HAP-1 (cell line): ENCODE data around the gene SEMA3F.

ENCODE experiments used
- DNase-seq, 2 experiments: peaks; one replicate each; pipeline ENCODE4 v3.0.0-alpha.2; 2016 to 2020; ENCODE audit warnings: low spot score in 2 of 2
- H3K27me3 ChIP-seq: fragments of 250-450 bp; sonication (Bioruptor Pico); 2 replicates; pipeline ENCODE4 v1.5.1; 2020; ENCODE audit warnings: low read depth, mild to moderate bottlenecking, moderate library complexity
- H3K36me3 ChIP-seq: fragments of 250-450 bp; sonication (Bioruptor Pico); replicated peaks from 2 replicates; pipeline ENCODE4 v1.5.1; 2020; ENCODE audit warnings: mild to moderate bottlenecking
- H3K4me1 ChIP-seq: fragments of 250-450 bp; sonication (Bioruptor Pico); 2 replicates; pipeline ENCODE4 v1.5.1; 2020; ENCODE audit warnings: mild to moderate bottlenecking
- H3K4me3 ChIP-seq: fragments of 250-450 bp; sonication (Bioruptor Pico); 2 replicates; pipeline ENCODE4 v1.5.1; 2020; ENCODE audit warnings: mild to moderate bottlenecking, moderate library complexity
- H3K9me3 ChIP-seq: fragments of 250-450 bp; sonication (Bioruptor Pico); 2 replicates; pipeline ENCODE4 v1.5.1; 2020; ENCODE audit warnings: mild to moderate bottlenecking, moderate library complexity
- in situ Hi-C: fragments of 300-500 bp; cut with MboI; formaldehyde crosslinking; loops from 3 replicates; pipeline ENCODE4 v1.14.3; 2020; ENCODE audit warnings: low sequenced_read_pairs, inconsistent platforms, mixed read lengths

Gene SEMA3F

GRCh38 chr3:50138266-50139200, 16.6 kb upstream of the SEMA3F start:
- in situ Hi-C loops = no loop called here
- Histone ChIP-seq H3K4me3 (no peak overlapping the region), H3K9me3 (no peaks in the 10 kb centered on the region), H3K36me3 (no peaks in the 10 kb centered on the region), H3K4me1 (no peaks in the 10 kb centered on the region), H3K27me3 (peaks cover 3% of the 10 kb centered on the region; the same call in 1 of the 2 replicates)
- DNase-seq = no peak

DNA sequence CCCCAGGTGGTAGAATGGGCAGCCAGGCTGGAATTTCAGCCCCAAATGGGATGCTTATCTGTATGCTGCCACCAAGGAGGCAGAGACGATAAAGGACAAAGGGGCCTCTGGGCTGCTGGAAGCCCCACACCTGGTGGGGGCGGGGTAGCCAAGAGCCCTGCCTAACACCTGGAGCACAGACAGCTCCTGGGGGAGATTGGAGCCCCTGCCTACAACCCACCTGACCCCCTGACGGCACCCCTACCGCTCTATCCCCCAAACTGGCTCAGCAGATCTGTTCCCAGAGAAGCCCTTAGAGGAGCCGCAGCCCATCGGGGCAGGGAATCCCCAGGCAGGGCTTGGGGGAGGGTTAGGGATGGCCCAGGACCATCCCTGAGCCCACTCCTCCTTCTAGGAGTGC, 15.8 kb upstream of the SEMA3F start:
- no peaks in the 10 kb centered on the region for H3K9me3 ChIP-seq
- no peaks in the 10 kb centered on the region for H3K4me1 ChIP-seq
- no peak for DNase-seq
- no peaks in the 10 kb centered on the region for H3K36me3 ChIP-seq
- peaks cover 3% of the 10 kb centered on the region; the same call in 1 of the 2 replicates for H3K27me3 ChIP-seq
- in situ Hi-C loops = no loop called here
- no peak overlapping the region for H3K4me3 ChIP-seq

GRCh38 chr3:50139718-50140423, 15.3 kb upstream of the SEMA3F start:
- Histone ChIP-seq H3K4me1 (no peaks in the 10 kb centered on the region), H3K27me3 (peaks cover 3% of the 10 kb centered on the region; the same call in 1 of the 2 replicates), H3K9me3 (no peaks in the 10 kb centered on the region), H3K4me3 (no peak overlapping the region), H3K36me3 (no peaks in the 10 kb centered on the region)
- DNase-seq = no peak
- in situ Hi-C loops = no loop called here

GRCh38 chr3:50140990-50141389, 14.1 kb upstream of the SEMA3F start:
- H3K9me3 ChIP-seq = no peaks in the 10 kb centered on the region
- no peak for DNase-seq
- H3K4me1 ChIP-seq = no peaks in the 10 kb centered on the region
- H3K36me3 ChIP-seq = no peaks in the 10 kb centered on the region
- in situ Hi-C loops = no loop called here
- H3K27me3 ChIP-seq = peaks cover 3% of the 10 kb centered on the region; the same call in 1 of the 2 replicates
- H3K4me3 ChIP-seq = no peak overlapping the region

- no peak for DNase-seq
- H3K27me3 ChIP-seq = no peaks in the 10 kb centered on the region
- no peaks in the 10 kb centered on the region for H3K4me1 ChIP-seq
- in situ Hi-C loops = no loop called here
- no peaks in the 10 kb centered on the region for H3K9me3 ChIP-seq
- H3K36me3 ChIP-seq = no peaks in the 10 kb centered on the region
- H3K4me3 ChIP-seq = no peak overlapping the region
Measured at GRCh38 chr3:50146316-50146901, 8.7 kb upstream of the SEMA3F start.

DNA sequence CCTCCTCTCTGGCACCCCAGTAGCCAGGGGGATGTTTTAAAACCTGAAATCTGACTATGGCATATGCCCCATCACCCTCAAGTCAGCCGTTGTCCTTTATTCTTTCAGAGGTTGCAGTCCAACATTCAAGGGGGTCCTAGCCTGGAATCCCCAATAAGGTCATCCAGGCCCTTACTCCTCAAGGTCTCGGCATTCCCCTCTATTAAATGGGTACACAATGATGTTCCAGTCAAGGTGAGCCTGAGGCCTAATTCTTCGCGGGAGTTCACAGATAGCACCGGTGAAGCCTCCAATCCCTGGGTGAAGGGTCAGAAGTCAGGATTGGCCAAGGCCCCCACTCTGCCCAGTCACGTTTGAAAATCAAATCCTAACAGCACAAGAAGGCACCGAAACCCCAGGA, 8.1 kb upstream of the SEMA3F start:
- in situ Hi-C loops = no loop called here
- DNase-seq = no peak
- no peaks in the 10 kb centered on the region for H3K27me3 ChIP-seq
- no peaks in the 10 kb centered on the region for H3K4me1 ChIP-seq
- no peaks in the 10 kb centered on the region for H3K9me3 ChIP-seq
- H3K36me3 ChIP-seq = no peaks in the 10 kb centered on the region
- H3K4me3 ChIP-seq = no peak overlapping the region

DNA sequence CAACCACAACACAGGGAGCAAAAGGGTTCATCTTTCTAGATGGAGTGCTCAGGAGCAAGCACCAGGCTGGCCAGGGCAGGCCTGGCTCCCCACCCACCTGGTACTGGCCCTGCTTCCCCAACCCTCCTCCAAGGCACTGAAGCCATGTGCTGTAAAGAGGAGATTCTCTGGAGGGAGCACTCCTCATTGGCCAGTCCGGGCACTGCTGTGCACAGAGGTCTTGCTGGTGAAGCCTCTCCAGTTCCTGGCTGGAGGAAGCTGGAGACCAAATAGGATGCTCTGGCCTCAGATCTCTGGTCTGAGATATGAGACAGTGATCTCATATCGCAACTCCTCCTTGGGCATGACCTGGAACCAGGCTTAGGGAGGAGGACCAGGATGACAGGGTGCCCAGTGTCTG, 7.7 kb upstream of the SEMA3F start:
- Histone ChIP-seq H3K4me3 (no peak overlapping the region), H3K4me1 (no peaks in the 10 kb centered on the region), H3K9me3 (no peaks in the 10 kb centered on the region), H3K27me3 (no peaks in the 10 kb centered on the region), H3K36me3 (no peaks in the 10 kb centered on the region)
- in situ Hi-C loops = no loop called here
- DNase-seq = no peak

- H3K9me3 ChIP-seq = no peaks in the 10 kb centered on the region
- in situ Hi-C loops = no loop called here
Measured at GRCh38 chr3:50147861-50148260, 7.3 kb upstream of the SEMA3F start.

GRCh38 chr3:50150404-50150750, 4.7 kb upstream of the SEMA3F start:
- H3K4me1 ChIP-seq = no peaks in the 10 kb centered on the region
- DNase-seq = no peak
- in situ Hi-C loops = no loop called here
- no peaks in the 10 kb centered on the region for H3K36me3 ChIP-seq
- peaks cover 3% of the 10 kb centered on the region; the same call in 1 of the 2 replicates for H3K27me3 ChIP-seq
- H3K4me3 ChIP-seq = no peak overlapping the region
- no peaks in the 10 kb centered on the region for H3K9me3 ChIP-seq

More at GRCh38 chr3:50147861-50148260, 7.3 kb upstream of the SEMA3F start:
- no peaks in the 10 kb centered on the region for H3K27me3 ChIP-seq
- H3K4me1 ChIP-seq = no peaks in the 10 kb centered on the region
- H3K36me3 ChIP-seq = no peaks in the 10 kb centered on the region
- H3K4me3 ChIP-seq = no peak overlapping the region
- DNase-seq = no peak

DNA sequence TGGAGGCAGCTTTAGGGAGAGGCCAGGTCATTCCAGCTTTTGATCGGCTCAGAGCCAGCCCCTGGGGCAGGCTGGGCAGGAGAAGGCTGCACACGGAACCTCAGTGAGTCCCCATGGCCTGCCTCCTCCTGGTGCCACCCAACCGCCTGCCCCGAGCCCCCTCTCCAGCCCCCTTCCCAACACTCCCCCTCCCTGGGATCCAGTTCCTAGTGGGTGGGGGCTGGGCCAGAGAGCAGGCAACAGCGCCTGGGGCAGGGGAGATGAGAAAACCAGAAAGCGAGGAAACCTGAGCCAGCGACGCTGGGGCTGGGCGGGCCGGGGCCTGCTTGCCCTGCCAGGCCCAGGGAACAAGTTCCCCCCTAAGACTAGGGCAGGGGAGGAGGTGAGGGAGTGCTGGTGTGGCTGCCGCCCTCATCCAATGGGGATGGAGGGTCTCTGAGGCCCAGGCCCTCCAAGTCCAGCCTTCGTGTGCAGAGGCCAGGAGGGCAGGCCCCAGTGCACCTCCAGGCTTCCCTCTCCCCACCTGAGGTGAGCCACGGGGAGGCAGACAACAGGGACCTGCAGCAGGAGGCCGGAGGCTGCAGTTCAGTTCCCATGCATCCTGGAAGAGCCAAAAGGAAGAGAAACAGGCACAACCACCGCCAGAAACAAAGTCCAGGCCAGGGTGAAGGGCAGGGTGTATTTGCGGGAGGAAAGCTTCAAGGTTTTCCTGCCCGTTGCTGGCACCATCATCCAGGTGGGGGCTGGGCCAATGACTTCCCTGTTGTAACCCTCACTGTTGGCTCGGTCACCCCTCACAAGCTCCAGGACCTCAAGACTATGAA, 4.0 kb upstream of the SEMA3F start:
- Histone ChIP-seq H3K27me3 (peaks cover 3% of the 10 kb centered on the region; the same call in 1 of the 2 replicates), H3K9me3 (no peaks in the 10 kb centered on the region), H3K4me1 (0 out of 2 replicates have a peak, but pooled peaks cover 6% of the 10 kb centered on the region), H3K36me3 (no peaks in the 10 kb centered on the region), H3K4me3 (no peak overlapping the region)
- DNase-seq = no peak
- in situ Hi-C loops = no loop called here

DNA sequence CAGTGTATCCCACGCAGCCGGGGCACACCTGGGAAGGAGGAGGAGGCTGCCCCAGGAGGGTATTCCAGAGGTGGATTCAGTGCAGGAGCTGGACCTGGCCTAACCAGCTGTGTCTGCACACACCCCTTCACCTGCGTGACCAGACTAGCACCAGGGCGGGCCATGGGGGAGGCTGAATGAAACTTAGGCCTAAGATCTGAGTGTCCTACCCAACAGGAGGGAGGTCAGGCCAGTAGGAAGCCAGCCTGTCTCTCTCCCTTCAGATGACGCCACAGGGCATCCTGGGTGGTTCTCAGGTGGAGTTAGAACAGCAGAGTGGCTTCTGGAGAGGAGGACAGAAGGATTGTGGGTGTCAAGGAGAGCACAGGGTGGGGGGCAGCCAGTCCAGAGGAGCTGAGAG, 3.4 kb upstream of the SEMA3F start:
- H3K27me3 ChIP-seq = peaks cover 3% of the 10 kb centered on the region; the same call in 1 of the 2 replicates
- no peak overlapping the region for H3K4me3 ChIP-seq
- in situ Hi-C loops = no loop called here
- no peak for DNase-seq
- H3K36me3 ChIP-seq = no peaks in the 10 kb centered on the region
- peaks cover 8% of the 10 kb centered on the region; the same call in 1 of the 2 replicates for H3K4me1 ChIP-seq
- H3K9me3 ChIP-seq = no peaks in the 10 kb centered on the region

DNA sequence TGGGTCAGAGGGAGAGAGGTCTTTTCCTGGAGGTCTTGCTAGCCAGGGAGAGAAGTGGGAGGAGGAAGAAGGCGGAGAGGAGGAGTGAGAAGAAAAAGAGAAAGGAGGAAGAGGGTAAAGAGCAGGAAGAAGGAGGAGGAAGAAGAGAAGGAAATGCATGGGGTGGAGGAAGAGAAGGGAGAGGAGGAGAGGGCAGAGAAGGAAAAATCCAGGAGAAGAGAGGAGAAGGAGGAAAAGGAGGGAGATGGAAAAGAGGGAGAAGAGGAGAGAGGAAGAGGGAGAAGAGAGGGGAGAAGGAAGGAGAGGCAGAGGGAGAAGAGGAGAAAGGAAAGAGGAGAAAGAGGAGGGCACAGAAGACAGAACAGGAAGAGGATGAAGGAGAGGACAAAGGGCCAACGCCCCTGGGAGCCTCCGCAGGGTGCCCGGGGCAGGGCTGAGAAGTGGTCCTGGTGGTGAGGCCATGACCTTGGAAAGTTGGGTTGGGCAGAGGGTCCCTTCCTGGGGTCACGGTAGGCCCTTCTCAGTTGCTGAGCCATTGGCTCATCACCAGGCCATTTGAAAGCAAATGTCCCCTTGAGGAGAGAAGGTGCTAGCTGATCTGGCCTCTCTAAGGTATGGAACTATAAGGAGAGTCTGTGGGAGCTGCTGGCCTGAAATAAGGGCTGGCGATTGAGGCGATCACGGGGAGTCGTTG, 1.2 kb upstream of the SEMA3F start:
- Histone ChIP-seq H3K27me3 (peaks cover 3% of the 10 kb centered on the region; the same call in 1 of the 2 replicates), H3K9me3 (no peaks in the 10 kb centered on the region), H3K4me3 (peak overlapping the region; percentile 30), H3K4me1 (peaks cover 10% of the 10 kb centered on the region; the same call in 1 of the 2 replicates), H3K36me3 (no peaks in the 10 kb centered on the region)
- in situ Hi-C loops = no loop called here
- no peak for DNase-seq

- H3K27me3 ChIP-seq = peaks cover 3% of the 10 kb centered on the region; the same call in 1 of the 2 replicates
- in situ Hi-C loops = no loop called here
- DNase-seq = peak in 1 of 2 experiments; percentile 17
- peaks cover 10% of the 10 kb centered on the region; the same call in 1 of the 2 replicates for H3K4me1 ChIP-seq
- no peaks in the 10 kb centered on the region for H3K9me3 ChIP-seq
- H3K36me3 ChIP-seq = no peaks in the 10 kb centered on the region; the same call in 1 of the 2 replicates
- peak overlapping the region; percentile 30 for H3K4me3 ChIP-seq
Measured at GRCh38 chr3:50154476-50154839, 666 bp upstream of the SEMA3F start.
